Measurements from ENCODE around the gene PRR15.

PRR15 gene

DNA sequence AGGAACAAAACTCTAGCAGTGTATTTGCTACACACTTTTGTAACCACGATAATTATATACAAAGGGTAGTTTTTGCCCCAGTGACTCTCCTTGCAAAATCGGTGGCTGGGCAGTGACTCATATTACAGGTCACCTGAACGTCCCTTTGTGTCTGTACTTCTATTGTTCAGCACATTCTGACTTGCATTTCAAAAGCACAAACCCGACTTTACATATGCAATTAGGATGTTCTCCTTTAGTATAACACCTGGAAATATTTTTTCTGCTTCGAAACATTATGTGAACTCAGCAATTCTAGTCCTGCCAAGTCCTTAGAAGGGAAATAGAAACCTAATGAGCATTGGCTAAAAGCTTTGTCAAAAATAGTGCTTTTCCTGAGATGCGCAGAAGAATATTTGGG is 6.0 kb downstream of the PRR15 start:
- DNase-seq (ENCODE audit: low spot score): no peak

DNA sequence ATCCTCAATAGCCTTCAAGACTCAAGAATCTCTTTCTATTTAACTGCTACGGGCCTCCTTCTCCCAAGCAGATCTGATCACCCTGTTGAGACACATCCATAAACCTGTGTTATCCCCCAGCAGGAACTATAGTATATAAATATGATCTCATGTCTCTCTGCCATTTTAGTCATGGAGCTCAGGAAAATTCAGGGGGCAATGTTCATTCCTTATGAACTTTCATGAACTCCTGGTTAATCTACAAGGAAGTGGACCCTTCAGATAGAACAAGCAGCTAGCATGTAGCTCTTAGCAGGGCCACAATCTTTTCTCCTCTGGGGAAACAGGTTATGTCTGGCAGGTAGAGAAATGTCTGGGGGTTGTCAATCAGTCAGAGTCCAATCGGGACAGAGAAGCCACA is 8.9 kb downstream of the PRR15 start:
- no peak for DNase-seq (ENCODE audit: low spot score)

DNA sequence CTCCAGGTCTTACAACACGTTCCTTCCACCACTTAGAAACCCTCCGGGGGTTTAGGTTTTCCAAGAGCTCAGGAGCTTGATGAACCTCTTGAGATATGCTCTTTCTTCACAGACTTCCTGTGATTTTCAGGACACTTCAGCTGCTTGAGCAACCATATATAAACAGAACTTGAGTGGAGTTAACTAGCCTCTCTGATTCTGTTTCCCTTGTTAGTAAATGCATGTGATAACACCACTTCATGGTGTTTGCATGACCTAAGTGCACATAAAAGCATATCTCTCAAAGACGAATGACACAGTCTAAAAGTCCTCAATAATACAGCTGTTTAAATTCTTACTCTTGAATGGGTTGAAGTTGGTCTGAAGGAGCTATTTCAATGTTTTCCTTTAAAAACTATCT is 9.9 kb downstream of the PRR15 start:
- DNase-seq (ENCODE audit: low spot score): no peak

DNA sequence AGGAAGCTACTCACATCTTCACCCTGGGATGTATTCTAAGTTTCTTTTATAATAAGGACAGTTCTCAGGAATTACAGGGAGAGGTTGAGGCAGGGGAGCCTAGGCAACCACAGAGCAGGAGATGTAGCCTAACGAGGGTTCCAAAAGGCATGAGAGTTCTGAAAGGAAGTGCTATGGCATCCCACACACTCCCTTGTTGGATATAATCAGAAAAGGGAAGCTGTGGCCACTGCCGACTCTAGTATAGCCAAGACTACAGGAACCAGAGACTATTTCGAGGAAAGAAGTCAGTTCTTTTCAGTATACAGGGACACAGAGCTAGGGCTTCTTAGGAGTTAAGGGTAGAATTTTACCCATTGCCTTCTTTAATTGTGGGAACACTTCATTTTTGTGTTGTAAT is 11.0 kb downstream of the PRR15 start:
- DNase-seq (ENCODE audit: low spot score): no peak

DNA sequence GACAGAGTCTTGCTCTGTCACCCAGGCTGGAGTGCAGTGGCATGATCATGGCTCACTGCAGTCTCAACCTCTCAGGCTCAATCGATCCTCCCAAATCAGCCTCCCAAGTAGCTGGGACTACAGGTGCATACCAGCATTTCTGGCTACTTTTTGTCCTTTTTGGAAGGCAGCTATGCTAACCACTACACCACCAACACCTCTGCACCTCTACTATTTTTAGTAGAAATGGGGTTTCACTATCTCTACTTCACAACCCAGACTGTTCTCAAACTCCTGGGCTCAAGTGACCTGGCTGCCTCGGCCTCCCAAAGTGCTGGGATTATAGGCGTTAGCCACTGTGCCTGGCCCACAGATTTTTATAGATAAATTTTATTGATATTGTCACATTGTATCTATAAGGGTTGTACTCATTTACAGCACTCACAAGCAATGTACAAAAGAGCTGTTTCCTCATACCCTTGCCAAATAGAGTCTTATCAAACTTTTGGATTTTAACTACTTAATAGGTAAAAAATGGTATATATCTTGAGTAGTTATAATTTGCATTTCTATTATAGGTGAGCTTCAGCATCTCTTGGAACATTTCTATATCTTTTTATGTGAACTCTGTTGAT is 23.7 kb downstream of the PRR15 start:
- no peak for DNase-seq (ENCODE audit: low spot score)

DNA sequence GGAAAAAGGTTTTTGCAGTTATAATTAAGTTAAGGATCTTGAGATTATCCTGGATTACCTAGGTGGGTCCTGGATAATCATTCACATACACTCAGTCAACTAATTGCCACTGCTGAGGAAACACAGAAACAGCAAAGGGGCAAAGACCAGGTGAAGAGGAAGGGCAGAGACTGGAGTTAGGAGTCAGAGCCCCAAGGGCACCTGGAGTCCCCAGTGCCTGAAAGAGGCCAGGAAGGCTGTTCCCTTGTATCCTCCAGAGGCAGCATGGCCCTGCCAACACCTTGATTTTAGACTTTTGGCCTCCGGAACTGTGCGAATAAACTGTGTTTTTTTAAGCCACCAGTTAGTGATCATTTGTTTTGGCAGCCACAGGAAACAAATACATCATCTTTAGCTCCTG is 24.6 kb downstream of the PRR15 start:
- DNase-seq (ENCODE audit: low spot score): no peak

DNA sequence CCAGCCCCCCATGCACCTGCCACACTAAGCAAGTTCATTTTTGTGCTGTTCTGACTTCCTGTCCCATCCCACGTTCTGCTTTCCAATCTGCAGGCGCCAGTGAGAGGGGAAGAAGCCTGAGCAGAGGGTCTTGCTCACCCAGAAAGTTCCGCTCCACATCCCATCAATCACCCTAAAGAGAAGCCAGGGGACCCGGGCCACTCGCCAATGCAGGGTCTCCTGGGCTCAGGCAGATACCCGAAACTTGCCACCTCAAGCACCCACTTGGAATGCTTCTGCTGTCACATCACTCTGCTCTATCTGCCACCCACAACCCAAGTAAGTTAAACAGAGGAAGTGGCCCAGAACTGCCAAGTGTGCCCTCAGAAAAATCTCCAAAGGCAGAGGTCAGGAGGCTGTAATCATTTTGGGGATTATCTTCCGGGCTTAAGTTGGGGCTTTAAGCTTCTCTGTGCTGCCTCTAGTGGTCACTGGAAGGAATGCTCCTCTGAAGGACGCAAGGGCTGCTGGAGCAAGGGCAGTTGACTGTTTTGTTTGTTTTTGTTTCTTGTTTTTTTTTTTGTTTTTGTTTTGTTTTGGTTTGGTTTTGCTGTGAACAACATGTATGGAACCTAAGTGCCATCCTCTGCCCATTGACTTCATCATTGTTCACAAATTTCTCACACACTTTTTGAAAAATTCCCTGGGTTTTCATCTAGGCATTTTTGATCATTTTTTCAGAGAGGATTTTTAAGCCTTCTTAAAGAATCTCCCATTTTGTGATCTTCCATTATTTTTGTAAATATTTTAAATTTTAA is 25.5 kb downstream of the PRR15 start:
- peak; percentile 61 for DNase-seq (ENCODE audit: low spot score)

DNA sequence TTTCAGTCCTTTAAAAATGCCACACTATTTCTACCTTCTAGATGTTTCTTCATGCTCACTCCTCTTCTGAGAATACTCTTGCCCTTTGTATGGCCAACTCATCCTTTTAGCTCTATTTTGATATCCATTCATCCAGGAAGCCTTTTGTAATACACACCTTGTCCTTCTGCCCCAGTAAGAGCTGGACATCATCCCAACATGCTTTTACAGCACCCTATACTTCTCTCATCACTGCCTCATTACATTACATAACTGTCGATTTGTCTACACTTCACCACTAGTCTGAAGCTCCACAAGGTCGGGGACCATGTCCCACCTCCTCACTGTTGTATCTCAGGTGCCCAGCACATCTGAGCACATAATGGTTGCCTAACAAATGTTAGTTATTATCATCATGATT is 29.2 kb downstream of the PRR15 start:
- no peak for DNase-seq (ENCODE audit: low spot score)

DNA sequence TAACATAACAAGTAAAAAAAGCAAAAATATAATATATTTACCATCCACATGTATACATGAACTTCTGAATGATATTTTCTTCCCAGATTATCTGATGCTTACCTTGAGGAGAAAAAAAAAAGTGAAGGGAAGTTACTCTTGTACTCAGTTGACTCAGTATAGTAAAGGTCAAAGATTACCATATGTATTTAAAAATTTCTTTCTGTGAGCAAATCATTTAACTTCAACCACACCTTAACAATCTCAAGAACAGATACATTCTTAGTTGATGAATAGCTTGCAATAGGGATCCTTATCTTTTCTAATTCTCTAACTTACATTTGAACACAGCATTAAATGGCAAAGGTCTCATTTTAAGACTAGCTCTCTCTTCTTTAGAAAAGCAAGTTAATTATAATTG is 29.8 kb downstream of the PRR15 start:
- DNase-seq (ENCODE audit: low spot score): no peak

DNA sequence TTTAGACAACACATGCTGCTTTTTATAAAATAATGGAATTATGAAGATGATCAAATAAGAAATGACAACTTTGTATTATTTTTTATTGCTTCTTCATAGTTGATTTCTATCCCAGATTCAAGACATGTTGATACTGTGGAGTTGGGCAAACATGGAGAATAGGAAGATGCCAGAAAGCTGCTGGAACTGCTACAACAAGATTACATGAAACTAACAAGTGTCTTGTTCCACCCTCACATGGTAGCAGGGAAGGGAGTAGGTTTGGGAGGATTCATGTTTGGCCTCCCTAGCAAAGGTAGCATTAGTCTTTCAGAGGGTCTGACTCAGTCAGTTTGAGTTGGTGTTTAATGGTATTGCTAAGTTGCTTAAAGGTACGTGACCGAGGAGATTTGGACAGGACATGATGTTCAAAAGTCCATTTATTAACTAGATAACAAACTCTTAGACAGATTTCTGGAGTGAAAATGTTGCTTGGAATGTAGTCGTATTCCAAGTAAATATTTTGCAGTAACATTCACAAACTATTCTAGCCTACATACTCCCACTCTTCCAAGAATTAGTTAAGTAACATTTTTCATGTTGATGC is 33.1 kb downstream of the PRR15 start:
- DNase-seq (ENCODE audit: low spot score): no peak

DNA sequence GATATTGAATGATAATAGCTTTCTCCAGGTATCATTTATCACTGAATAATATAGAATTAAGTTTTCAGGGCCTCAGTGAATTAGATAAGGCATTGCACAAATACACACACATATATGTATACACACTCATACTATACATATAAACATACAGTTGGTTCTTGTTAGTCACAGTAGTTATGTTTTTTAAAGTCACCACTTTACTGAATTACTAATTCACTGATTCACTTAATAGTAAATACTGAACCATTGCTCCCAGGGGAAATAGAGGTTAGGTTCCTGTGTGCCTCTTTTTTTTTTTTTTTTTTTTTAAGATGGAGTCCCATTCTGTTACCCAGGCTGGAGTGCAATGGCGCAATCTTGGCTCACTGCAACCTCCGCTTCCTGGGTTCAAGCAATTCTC is 33.6 kb downstream of the PRR15 start:
- no peak for DNase-seq (ENCODE audit: low spot score)

DNA sequence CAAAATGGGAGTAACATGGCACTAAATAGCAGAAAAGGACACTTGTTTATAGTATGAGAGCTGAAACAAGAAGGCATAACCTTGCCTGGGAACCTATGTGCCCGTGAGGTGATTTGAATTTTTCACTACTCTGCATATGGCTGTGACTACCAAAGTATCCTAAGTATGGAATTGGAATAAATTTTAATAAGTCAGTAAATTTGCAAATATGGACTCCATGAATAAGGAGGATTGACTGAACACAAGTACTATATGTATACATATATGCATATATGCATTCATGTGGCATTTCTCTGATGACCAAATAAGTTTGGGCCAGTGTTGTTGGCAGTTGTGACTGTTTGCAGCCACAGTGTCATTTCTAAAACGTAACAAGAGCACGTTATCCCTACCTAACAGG is 34.5 kb downstream of the PRR15 start:
- no peak for DNase-seq (ENCODE audit: low spot score)

DNA sequence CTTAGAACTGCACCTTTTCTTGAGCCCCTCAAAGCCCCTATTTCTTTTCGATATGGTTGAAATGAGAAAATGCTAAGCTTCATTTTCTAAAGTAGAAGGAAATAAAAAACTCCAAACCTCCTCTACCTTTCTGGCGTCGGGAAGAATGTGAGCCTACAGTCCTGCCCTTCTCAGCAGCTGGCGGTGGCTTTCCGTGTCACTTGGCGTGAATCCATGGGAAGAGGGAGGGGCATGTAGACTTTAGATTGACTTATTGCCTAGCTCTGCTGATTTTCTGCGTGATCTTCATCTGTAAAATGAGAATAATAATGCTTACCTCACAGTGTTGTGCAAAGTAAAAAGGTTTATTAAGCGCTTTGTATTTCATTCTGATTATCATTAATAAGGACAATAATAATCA is 35.0 kb downstream of the PRR15 start:
- no peak for DNase-seq (ENCODE audit: low spot score)

DNA sequence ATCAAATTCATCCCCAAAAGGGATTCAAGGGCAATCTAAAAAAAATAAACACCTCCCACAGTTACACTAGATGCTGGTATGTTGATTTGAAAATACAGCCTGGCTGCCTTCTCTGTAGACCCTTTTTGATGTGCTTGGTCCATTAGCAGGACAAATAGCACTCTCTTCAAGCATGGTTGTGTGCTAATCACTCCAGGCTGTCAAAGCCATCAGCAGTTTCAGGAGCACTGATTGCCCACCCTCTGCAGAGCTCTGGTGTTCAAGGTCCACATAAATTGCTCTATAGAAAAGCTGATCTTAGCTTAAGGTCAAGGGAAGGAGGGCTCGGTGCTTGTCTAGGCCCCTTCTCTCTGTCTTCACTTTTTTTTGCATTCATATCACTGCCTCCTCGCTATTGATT is 35.4 kb downstream of the PRR15 start:
- DNase-seq (ENCODE audit: low spot score): no peak

DNA sequence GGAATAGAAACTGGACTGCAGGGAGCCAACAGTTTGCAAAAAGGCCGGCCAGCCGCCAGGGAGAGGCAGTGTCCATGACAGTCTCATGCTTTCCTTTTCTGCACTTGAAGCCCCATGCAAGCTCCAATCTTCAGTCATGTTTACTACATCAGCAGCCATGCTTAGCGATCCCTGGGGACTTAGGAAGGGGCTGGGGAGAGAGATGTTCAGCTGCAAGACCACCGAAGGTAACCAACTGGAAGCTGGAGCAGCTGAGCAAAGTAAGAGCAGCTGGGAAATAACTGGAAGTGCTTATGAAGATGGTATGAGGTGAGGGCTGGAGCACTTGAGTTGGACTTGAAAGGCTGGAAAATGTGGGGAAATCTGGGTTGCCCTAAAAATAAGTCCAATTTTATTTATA is 37.0 kb downstream of the PRR15 start:
- no peak for DNase-seq (ENCODE audit: low spot score)

DNA sequence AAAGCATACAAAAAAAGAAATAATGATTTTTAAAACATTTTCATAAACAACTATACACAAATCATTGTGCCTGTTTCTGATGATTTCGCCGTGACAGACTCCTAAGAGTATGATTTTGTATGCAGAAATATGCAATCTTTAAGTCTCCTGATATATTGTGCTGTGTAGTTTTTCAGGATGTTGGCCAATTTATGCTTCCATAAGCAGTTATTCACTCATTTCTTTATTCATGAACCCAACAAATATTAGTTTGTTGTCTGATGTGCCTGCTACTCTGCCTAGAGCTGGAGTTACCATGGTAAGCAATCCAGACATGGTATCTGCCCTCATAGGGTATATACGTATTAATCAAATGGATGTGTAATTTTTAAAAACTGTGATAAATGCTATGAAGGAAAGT is 40.4 kb downstream of the PRR15 start:
- DNase-seq (ENCODE audit: low spot score): no peak

DNA sequence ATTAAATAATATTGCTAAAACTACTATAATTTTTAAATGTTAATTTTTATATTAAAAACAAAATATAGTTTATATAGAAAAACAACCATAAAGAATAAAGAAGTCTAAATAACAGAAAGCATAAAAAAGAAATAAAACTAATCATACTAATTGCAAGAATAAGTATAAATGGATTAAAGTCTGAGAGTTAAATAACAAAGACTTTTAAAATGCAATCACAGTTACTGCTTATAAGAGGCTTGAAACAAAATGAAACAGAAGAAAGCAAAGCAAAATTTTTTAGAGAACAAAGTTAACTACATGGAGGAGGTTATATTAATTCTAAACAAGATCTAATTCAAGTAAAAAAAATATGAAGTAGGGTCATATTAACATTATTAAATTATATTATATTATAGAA is 41.1 kb downstream of the PRR15 start:
- no peak for DNase-seq (ENCODE audit: low spot score)

DNA sequence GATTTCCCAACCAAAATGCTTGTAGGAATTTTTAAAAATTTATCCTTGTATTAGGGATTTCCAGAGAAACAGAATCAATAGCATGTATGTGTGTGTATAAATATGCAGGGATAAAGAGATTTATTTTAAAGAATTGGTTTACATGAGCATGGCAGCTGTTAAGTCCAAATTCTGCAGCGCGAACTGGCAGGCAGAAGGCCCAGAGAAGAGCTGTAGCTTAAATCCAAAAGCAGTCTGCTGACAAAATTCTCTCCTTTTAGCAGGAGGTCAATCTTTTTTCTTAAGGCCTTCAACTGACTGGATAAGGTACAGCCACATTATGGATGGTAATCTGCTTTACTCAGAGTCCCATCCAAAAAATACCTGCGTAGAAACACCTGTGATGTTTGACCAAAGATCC is 42.0 kb downstream of the PRR15 start:
- no peak for DNase-seq (ENCODE audit: low spot score)

DNA sequence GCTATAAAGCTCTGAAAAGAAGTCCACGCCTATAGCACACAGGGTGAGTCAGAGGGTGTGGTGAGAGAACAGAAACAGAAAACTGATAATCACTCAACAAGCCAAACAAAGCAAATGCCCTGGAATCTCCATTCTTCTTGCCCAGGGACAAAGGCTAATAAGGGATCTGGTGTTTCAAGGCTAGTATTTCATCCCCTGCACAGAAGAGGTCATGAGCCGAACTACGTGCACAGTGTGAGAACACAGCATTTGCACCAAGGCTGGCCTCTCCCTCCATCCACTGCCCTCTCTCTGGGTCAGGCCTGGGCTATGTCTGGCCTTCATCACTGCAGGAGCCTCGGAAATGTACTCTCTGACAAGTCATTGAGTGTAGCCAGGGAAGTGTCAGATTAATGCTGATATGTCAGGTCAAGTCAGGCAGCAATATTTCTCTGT is 42.7 kb downstream of the PRR15 start:
- no peak for DNase-seq (ENCODE audit: low spot score)

DNA sequence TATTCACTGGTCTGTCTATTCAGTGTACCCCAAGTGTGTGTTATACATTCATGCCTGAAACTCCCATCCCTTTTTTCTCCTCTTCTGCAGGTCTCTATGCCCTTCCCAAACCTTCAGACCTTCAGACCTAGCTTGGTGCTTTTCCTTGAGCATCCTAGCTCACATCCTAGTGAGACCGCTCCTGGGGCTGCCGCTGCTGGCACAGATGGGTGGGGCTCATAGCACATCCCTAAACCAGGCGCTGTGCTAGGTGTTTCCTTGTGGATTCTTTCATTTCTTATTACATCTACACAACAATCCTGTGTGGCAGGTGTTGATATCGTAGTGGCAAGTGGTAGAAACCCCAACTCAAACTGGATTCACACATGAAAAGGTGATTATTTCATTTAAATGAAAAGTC is 43.2 kb downstream of the PRR15 start:
- no peak for DNase-seq (ENCODE audit: low spot score)

DNA sequence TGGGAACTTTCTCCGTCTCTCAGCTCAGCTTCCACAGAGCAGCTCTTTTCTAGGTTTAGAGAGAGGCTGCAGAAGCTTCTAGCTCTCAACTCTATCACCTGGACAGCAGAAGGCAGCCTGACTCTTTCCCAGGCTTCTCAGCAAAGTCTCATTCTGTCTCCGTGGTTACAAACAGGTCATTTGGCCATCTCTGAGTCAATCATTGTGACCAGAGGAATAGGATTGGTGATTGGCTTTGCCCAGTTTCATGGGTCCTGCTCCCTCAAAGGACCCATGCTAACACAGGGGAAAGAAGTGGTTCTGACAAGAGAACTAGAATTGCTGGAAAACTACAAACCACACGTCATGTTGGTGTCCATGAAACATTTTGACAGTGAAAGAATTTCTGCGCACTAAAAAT is 43.6 kb downstream of the PRR15 start:
- DNase-seq (ENCODE audit: low spot score): no peak

DNA sequence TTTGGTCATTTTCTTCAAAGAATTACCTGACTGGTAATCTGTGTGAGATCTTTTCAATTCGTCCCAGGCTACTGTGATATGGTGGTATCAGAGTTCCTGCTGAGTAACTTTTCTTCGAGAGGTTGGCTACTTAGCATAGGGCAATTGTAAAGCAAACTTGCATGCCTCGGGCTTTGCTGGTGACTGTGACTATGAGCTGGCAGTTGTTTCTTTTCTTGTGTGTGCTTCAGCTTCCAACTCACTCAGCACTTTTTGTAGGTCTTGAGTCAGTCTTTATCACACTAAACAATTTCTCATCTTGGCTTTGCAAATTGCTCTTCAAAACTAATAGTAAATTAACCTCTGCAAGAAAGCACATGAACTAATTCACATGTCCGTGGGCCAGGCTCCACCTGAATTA is 44.3 kb downstream of the PRR15 start:
- DNase-seq (ENCODE audit: low spot score): no peak

DNA sequence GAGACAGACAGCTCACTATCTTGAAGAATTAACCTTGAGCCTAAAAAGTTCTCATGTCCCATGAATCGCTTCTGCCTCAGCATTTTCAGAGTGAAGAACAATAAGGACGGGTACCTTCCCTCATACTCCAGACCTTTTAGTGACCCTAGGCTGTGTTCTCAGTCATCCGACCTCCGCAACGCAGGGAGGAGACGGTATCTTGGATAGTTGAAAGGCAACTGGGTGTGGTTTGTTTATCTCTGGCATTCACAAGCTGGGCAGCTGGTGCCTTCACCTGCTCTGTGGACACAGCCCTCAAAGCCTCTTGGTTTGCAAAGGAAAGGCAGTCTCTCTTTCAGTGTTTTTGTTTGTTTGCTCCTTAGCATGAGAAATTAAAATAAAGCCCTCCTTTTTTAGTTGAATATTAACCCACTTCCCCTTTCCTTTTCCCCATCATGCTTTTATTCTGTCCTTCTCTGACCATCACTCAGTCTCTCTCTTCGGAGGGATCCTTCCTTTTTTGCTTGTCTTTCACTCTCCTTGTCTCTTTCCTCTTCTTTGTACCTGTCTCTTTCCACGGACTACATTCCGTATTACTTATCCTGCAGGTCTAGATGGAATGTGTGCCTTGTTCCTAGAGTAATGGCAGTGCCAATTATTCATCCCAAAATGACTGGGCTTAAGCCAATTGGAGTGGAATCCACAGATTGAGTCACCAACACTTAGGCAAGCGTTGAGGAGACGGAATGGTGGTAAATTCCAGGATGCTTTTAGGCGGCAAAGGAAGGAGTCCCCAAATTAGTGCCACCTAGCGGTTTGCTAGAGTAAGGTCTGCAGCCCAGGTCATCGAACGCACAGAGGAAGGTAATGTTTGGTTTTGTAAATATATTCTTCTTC is 45.8 kb downstream of the PRR15 start:
- peak; percentile 61 for DNase-seq (ENCODE audit: low spot score)
